Measurements from ENCODE around the gene NUP188.

GRCh38 chr9:129040113-129040643 lies 92.7 kb downstream of the NUP188 start:
- TF ChIP-seq CTCF (conservative IDR thresholded peaks at IDR 0.05 in 1 of 2, IDR thresholded peaks at IDR 0.05 in 1 of 2; ENCODE audit: low read depth in 1 of 2, low read length in 2 of 2) = no peak
- TF ChIP-seq EZH2 (IDR thresholded peaks at IDR 0.05; ENCODE audit: low read length, missing control alignments) = no peak
